HEK293 (cell line): ENCODE measurements around the gene CXorf65.

Source experiments
- CTCF ChIP-seq: fragments of 450-650 bp; formaldehyde crosslinking; IDR thresholded peaks from 2 replicates; pipeline ENCODE4 v1.5.1; 2016; ENCODE audit warnings: missing biosample characterization, missing genetic modification characterization
- HOXA7 ChIP-seq: sonication (generic); formaldehyde crosslinking; IDR thresholded peaks from 2 replicates; pipeline ENCODE4 v1.8.1; 2022; ENCODE audit warnings: missing genetic modification reagents, borderline replicate concordance
- ZFP41 ChIP-seq: fragments of 450-650 bp; formaldehyde crosslinking; IDR thresholded peaks from 2 replicates; pipeline ENCODE4 v1.5.1; 2016; ENCODE audit warnings: missing biosample characterization, missing genetic modification characterization, borderline replicate concordance
- ZNF341 ChIP-seq: fragments of 450-650 bp; formaldehyde crosslinking; IDR thresholded peaks from 2 replicates; pipeline ENCODE4; 2016; ENCODE audit warnings: low read depth, missing biosample characterization, missing genetic modification characterization
- ZNF423 ChIP-seq: fragments of 450-650 bp; formaldehyde crosslinking; IDR thresholded peaks from 2 replicates; pipeline ENCODE4 v1.5.1; 2016; ENCODE audit warnings: missing biosample characterization, missing genetic modification characterization
- ZNF623 ChIP-seq: fragments of 450-650 bp; formaldehyde crosslinking; IDR thresholded peaks from 2 replicates; pipeline ENCODE4 v1.5.1; 2016; ENCODE audit warnings: missing biosample characterization, missing genetic modification characterization
- ZNF629 ChIP-seq: fragments of 450-650 bp; formaldehyde crosslinking; IDR thresholded peaks from 2 replicates; pipeline ENCODE4 v1.5.1; 2017; ENCODE audit warnings: missing biosample characterization, missing genetic modification characterization
- ZNF660 ChIP-seq: fragments of 450-650 bp; IDR thresholded peaks from 2 replicates; pipeline ENCODE4 v1.5.1; 2018; ENCODE audit warnings: missing biosample characterization, mild to moderate bottlenecking, missing genetic modification characterization
- ZNF76 ChIP-seq: fragments of 450-650 bp; formaldehyde crosslinking; IDR thresholded peaks from 2 replicates; pipeline ENCODE4; 2016; ENCODE audit warnings: low read depth, missing biosample characterization, missing genetic modification characterization, borderline replicate concordance
- TF ChIP-seq, protein P1 (sequence below): fragments of 450-650 bp; formaldehyde crosslinking; IDR thresholded peaks from 2 replicates; pipeline ENCODE4 v1.5.1; 2017; ENCODE audit warnings: missing biosample characterization, missing genetic modification characterization
- TF ChIP-seq, protein P2 (sequence below): fragments of 450-650 bp; formaldehyde crosslinking; IDR thresholded peaks from 2 replicates; pipeline ENCODE4 v1.5.1; 2016; ENCODE audit warnings: missing biosample characterization, missing genetic modification characterization, borderline replicate concordance

DNA sequence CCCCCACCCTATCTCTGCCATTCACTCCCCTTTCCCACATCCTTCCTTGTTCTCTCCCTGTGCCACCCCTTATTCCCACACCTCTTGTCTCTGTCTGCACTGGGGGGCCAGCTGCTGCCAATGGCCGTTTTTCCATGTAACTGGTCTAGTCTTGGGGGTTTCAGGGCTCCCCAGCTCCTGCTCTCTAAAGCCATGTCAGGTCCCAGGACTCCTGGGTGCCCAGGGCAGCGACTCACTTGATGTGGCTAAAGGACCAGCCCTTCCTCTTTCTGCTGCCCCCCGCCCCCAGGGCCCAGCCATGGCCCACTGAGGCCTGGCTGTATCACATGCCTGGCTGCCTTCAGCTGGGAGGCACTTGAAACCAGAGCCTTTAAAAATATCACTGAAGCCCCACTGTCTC lies 48.1 kb upstream of the CXorf65 start:
- TF ChIP-seq ZNF629 (tag by site-specific recombination) (no peak), CTCF (no peak), ZNF623 (no peak), ZNF76 (no peak), HOXA7 (CRISPR knock-in tag) (no peak), ZNF423 (tag by site-specific recombination) (no peak), ZNF660 (tag by site-specific recombination) (no peak), ZFP41 (tag by site-specific recombination) (no peak), ZNF341 (tag by site-specific recombination) (no peak)
- TF ChIP-seq, protein P1, sequence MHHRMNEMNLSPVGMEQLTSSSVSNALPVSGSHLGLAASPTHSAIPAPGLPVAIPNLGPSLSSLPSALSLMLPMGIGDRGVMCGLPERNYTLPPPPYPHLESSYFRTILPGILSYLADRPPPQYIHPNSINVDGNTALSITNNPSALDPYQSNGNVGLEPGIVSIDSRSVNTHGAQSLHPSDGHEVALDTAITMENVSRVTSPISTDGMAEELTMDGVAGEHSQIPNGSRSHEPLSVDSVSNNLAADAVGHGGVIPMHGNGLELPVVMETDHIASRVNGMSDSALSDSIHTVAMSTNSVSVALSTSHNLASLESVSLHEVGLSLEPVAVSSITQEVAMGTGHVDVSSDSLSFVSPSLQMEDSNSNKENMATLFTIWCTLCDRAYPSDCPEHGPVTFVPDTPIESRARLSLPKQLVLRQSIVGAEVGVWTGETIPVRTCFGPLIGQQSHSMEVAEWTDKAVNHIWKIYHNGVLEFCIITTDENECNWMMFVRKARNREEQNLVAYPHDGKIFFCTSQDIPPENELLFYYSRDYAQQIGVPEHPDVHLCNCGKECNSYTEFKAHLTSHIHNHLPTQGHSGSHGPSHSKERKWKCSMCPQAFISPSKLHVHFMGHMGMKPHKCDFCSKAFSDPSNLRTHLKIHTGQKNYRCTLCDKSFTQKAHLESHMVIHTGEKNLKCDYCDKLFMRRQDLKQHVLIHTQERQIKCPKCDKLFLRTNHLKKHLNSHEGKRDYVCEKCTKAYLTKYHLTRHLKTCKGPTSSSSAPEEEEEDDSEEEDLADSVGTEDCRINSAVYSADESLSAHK (tag by site-specific recombination) = peak; percentile 81
- TF ChIP-seq, protein P2, sequence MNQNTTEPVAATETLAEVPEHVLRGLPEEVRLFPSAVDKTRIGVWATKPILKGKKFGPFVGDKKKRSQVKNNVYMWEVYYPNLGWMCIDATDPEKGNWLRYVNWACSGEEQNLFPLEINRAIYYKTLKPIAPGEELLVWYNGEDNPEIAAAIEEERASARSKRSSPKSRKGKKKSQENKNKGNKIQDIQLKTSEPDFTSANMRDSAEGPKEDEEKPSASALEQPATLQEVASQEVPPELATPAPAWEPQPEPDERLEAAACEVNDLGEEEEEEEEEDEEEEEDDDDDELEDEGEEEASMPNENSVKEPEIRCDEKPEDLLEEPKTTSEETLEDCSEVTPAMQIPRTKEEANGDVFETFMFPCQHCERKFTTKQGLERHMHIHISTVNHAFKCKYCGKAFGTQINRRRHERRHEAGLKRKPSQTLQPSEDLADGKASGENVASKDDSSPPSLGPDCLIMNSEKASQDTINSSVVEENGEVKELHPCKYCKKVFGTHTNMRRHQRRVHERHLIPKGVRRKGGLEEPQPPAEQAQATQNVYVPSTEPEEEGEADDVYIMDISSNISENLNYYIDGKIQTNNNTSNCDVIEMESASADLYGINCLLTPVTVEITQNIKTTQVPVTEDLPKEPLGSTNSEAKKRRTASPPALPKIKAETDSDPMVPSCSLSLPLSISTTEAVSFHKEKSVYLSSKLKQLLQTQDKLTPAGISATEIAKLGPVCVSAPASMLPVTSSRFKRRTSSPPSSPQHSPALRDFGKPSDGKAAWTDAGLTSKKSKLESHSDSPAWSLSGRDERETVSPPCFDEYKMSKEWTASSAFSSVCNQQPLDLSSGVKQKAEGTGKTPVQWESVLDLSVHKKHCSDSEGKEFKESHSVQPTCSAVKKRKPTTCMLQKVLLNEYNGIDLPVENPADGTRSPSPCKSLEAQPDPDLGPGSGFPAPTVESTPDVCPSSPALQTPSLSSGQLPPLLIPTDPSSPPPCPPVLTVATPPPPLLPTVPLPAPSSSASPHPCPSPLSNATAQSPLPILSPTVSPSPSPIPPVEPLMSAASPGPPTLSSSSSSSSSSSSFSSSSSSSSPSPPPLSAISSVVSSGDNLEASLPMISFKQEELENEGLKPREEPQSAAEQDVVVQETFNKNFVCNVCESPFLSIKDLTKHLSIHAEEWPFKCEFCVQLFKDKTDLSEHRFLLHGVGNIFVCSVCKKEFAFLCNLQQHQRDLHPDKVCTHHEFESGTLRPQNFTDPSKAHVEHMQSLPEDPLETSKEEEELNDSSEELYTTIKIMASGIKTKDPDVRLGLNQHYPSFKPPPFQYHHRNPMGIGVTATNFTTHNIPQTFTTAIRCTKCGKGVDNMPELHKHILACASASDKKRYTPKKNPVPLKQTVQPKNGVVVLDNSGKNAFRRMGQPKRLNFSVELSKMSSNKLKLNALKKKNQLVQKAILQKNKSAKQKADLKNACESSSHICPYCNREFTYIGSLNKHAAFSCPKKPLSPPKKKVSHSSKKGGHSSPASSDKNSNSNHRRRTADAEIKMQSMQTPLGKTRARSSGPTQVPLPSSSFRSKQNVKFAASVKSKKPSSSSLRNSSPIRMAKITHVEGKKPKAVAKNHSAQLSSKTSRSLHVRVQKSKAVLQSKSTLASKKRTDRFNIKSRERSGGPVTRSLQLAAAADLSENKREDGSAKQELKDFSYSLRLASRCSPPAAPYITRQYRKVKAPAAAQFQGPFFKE (tag by site-specific recombination) = no peak
